ENCODE measurements around the gene TOR2A.
A peak's percentile ranks its signal among the peaks of the same experiment; 100 is the strongest.

Gene TOR2A

DNA sequence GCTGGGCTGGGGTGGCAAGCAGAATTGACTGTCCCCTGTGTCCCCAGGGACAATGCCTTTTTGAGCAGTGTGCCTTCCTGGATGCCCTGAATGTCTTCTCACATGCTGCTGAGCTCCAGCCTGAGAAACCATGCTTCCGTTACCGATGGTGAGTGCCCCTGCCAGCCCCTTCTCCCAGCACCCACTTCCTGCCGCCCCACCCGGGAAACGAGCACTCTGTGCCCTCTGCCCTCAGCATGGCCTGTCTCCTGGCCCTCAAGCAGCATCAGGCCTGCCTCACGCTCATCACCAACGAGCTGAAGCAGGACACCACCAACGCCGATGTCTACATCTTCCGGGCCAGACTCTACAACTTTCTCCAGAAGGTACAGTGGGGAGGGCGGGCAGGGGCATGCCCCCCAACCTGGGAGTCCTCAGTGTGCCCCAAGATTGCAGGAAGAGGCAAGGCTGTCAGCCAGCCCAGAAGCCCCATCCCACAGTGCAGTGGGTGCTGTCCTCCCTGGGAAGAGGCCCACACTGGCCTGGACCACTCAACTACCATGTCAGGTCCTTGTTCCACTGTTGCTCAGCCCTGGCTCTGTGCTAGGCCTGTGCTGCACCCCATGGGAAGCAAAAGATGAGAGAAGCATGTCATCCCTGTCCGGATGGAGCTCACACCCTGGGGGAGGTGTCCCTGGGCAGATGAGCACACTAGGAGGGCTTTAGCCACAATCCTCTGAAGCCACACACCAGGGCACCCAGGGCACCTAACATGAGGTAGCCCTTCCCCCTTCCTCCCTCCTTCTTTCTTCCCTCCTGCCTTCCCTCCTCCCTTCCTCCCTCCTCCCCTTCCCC, 14.8 kb downstream of the TOR2A start:
- no peak for DNase-seq (ENCODE audit: low read depth in 2 of 2)

DNA sequence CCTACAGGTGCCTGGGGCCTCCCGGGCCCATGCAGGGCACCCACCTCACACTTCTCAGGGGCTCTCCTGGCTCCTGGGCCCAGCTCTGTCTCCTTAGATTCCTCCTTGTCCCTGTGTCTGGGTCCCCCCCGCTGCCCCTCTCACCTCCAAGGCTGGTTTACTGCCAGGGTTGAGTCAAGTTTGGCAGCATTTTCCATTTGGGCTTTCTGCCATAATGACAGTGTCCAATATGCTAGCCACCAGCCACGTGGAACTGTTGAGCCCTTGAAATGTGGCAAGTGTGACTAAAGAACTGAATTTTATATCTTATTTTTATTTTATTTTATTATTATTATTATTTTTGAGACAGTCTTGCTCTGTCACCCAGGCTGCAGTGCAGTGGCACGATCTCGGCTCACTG, 17.3 kb downstream of the TOR2A start:
- DNase-seq (ENCODE audit: low read depth in 2 of 2): no peak

DNA sequence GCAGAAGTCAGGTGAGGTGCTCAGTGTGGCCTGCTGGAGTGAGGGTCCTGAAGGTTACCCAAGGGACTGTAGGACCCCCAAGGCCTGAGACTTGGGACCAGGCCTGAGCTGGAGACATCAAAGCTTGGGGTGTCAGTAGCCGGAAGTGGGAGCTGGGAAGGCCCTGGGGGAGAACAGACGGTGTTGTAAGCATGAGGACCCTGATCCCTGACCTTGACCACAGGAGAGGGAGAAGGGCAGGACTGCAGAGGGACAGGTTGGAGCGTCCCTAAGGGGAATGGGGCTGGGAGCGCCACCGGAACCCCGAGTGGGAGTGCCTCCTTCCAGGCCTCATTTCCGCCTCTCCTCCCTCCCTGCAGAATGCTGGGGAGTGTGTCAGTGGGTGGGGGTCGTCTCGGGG, 18.7 kb downstream of the TOR2A start:
- no peak for DNase-seq (ENCODE audit: low read depth in 2 of 2)

DNA sequence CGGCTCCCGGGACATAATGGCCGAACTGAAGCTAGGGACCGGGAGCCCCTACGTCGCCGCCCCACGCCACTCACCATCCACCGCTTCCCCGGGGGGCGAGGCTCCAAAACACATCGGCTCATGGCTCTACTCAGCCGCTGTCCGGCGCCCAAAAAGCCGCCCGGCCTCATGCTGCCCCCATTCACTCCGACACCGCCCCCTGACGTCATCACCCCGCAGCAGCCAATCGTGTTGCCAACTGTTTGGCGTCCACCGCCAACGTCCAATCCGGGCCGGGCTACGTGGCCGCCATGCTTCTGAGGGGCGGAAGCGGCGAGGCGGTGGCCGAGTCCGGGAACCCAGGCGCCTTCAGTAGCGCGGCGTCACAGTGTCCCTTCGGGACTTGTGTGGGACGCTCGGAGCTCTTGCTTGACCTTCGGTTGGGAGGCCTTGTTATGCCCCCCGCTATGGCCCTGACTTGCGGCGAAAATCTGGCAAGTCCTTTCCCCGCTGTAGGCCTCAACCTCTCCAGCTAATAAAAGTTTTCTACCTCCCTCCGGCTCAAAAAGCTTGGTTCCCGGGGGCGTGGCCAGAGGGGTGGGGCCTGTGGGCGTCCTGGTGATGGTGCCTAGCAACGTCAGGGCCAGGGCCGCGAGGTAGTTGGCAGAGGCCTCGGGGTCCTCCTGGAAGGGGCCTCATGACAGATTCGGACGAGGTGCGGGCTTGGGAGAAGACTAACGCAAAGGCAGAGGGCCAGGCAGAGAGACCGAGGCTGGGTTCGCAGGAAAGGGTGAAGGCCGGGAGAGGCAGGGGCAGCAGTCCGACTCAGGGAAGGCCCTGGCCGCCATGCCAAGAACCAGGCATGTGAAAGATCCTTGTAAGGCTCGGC, 19.4 kb downstream of the TOR2A start, which contains the start of the genes PTRH1 and TTC16:
PTRH1 (minus strand) TSS at position 194 of the 868 bp plus-strand sequence; CDS start at position 170, 24 bp downstream.
TTC16 (plus strand) TSS at position 610 of the 868 bp plus-strand sequence; CDS start at position 677, 67 bp downstream.
- DNase-seq (ENCODE audit: low read depth in 2 of 2): peak; percentile 85 to 88

DNA sequence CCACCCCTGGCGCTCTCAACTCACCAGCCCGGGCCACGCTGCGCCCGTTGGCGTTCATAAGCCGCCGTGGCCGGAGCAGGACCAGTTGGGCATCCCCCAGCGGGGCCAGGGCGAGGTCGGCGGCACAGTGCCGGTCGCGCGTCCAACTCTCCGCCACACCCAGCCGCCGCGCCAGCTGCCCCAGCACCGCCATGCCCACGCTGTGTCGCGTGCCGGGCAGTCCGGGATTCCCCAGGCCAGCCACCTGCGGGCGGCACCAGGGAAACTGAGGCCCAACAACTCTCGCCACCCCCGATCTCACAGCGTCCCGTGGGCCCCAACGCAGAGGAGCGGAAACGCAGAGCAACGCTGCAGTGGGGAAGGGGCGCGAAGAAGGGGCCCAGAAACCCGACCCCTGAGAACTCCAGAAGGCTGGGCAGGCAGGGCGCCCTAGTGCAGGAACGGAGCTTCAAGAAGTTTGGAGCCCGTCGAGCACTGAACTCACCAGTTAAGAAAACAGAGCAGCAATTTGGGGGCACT, 20.1 kb downstream of the TOR2A start:
- DNase-seq (ENCODE audit: low read depth in 2 of 2): no peak

DNA sequence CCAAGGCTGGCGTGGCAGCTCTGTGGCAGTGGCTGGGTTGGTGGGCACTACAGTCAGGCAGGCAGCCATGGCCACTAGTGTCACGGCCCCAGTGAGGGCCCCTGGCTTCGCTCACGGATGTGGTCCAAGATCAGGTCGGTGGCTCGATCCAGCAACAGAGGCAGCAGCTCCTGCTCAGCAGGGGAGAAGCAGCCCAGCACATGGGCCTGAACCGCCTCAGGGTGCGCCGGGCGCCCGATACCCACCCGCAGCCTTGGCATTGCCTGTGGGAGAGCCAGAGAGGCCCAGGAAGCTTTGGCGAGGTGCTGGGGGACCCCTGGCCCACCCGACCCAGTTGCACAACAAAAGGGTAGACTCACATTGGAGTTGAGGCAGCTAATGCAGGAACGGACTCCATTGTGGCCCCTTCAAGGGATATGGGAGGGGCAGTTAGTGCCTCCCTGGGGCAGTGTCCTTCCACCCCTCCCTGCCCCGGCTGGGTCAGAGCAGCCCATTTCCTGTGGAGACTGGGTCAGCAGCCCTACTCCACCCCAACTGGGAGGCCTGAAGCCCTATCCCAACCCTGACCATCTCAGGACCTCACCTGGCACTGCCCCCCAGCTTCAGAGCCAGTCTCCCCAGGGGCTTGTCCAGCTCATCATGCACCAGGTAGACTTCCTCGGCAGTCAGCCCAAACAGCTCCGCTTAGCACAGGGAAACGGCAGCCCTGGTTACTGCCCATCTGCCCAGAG, 20.9 kb downstream of the TOR2A start:
- no peak for DNase-seq (ENCODE audit: low read depth in 2 of 2)

DNA sequence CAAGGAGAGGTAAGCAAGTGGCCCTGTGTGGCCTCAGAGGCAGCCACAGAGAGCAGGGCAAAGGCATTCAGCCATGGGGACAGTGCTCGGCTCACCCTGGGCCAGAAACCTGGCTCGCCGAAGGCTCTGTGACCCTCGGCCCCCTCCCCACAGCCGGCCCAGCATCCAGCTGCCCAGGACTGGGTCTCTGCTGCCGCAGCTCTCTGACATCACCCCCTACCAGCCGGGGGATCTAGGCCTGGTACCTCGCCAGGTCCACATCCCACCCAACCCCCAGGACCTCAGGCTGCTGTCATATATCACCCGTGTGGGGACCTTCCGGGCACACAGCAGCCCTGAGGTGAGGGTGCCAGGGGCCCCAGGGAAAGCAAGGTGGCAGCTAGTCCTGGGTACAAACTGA, 22.2 kb downstream of the TOR2A start:
- no peak for DNase-seq (ENCODE audit: low read depth in 2 of 2)

DNA sequence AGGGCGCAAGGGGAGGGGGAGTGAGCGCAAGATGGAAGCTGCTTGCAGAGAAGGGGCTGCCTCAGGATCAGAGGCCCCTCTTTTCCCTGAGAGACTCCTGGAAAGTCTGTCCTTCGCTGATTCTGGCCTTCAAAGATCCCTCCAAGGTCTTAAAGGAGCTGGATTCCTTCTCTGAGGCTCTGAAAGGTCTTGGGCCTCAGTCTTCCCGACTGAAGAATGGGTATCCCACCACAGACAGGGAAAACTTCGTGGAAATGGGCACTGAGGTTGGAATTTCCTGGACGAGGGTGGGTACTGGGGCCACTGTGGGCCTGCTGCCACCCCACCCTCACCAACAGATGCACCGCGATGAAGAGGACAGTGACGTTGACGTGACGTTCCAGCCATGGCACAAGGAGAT, 22.7 kb downstream of the TOR2A start:
- DNase-seq (ENCODE audit: low read depth in 2 of 2): no peak

DNA sequence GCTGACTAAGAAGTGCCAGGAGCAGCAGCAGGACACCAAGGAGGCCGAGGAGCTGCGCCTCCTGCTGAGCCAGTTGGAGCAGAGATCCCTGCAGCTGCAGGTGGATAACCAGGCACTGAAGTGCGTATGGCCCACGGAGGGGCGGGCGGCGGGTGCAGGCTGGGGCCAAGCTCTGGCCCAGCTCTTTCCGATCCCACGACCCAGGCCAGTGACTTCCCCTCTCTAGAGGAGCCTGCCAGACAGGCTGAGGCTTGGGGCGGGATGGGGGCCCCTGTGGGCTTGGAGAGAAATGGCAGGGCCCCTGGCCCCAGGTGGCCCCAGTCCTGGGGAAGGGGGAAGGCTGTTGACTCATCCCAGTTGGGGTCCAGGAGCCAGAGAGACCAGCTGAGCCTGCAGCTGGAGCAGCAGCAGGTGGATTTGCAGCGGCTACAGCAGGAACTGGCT, 23.2 kb downstream of the TOR2A start:
- no peak for DNase-seq (ENCODE audit: low read depth in 2 of 2)

DNA sequence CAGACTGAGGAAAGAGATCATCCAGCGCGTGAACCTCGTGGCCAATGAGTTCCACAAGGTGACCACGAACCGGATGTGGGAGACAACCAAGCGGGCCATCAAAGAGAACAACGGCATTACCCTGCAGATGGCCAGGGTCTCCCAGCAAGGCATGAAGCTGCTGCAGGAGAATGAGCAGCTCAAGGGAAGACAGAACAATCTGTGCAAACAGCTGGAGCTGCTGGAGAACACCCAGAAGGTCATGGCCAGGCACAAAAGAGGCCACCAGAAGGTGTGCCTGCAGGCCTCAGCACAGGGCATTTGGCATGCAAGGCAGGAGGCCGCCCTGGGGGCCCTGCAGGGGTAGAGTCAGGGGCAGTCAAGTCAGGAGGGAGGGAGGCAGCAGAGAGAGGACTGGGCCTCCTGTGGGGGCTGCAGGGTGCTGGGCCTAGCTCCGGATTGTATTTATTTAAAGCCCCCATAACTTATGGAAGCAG, 23.8 kb downstream of the TOR2A start:
- no peak for DNase-seq (ENCODE audit: low read depth in 2 of 2)

DNA sequence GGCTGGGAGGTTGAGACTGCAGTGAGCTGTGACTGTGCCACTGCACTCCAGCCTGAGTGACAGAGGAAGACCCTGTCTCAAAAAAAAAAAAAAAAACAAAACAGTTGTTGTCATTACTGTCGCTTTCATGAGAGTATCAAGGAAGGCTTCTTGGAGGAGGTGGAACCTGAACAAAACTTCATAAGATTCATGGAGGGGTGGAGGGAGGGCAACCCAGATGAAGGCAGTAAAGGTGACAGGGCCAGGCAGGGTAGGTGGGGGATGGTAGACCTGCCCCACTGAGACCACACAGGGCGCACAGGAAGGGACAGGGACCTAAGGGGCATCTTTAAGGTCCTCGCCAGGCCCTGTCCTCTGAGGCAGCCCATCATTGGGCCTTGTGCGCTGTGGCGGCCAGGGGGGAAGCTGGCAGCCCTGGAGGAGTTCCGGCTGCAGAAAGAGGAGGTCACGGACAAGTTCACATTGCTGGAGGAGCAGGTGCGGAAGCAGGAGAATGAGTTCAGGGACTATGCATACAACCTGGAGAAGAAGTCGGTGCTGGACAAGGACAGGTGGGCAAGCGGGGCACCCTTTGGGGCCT, 24.8 kb downstream of the TOR2A start:
- DNase-seq (ENCODE audit: low read depth in 2 of 2): no peak

DNA sequence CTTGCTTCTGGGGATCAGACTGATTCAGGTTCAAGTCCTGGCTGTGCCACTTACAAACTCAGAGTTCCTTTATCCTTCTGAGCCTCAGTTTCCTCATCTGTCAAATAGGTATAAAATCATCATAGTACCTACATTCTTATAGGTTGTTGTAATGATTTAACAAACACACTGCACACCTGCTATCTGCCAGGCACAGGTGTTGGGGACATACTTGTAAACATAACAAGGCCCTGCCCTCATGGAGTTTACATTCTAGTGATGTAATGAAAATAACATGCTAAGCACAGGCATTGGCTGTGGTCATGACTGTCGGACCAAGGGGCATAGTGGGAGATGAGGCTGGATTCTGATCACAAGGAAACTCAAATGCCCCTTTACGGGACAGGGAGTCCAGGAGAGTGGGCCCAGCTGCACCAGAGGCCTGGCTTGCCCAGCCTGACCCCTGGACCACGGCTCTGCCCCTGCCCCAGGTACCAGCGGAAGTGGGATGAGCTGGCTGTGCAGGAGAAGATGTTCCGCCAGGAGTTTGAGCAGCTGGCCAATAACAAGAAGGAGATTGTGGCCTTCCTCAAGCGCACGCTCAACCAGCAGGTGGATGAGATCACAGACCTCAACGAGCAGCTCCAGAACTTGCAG, 26.0 kb downstream of the TOR2A start:
- DNase-seq (ENCODE audit: low read depth in 2 of 2): no peak

DNA sequence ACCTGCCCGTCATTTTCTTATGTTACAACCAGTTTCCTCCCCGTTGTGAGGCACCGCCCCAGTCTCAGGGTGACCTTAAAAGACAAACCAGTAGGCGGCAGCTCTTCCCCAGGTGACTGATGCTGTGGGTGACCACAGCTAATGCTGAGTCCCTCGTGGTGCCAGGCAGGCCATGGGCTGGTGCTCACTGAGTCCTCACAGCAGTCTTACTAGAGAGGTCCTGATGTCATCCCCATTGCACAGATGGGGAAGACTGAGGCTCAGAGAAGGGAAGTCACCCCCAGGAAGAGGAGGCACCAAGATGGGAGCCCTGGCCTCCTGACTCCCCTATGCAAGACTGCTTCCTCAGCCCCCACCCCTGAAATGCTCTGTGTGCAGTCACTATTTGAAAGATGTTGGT, 27.3 kb downstream of the TOR2A start:
- DNase-seq (ENCODE audit: low read depth in 2 of 2): no peak

DNA sequence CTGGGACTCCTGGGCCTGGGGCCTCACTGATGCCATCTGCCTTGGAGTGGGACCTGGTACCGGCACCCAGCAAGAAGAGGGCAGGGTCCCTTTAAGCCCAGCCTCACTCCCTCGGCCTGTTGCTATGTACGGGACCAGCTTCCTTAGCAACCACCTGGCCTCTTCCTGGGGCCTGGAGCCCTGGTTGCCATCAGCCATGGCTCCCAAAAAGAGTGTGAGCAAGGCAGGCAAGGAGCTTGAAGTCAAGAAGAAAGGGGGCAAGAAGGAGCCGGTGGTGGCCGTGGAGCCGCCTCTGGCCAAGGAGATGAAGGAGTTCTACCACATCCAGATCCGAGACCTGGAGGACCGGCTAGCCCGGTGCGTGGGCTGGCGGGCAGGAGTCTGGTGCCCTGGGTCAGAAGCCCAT, 28.3 kb downstream of the TOR2A start, which contains the start of gene CFAP157:
CFAP157 (plus strand) TSS at position 153 of the 406 bp plus-strand sequence; CDS start at position 197, 44 bp downstream.
- no peak for DNase-seq (ENCODE audit: low read depth in 2 of 2)

DNA sequence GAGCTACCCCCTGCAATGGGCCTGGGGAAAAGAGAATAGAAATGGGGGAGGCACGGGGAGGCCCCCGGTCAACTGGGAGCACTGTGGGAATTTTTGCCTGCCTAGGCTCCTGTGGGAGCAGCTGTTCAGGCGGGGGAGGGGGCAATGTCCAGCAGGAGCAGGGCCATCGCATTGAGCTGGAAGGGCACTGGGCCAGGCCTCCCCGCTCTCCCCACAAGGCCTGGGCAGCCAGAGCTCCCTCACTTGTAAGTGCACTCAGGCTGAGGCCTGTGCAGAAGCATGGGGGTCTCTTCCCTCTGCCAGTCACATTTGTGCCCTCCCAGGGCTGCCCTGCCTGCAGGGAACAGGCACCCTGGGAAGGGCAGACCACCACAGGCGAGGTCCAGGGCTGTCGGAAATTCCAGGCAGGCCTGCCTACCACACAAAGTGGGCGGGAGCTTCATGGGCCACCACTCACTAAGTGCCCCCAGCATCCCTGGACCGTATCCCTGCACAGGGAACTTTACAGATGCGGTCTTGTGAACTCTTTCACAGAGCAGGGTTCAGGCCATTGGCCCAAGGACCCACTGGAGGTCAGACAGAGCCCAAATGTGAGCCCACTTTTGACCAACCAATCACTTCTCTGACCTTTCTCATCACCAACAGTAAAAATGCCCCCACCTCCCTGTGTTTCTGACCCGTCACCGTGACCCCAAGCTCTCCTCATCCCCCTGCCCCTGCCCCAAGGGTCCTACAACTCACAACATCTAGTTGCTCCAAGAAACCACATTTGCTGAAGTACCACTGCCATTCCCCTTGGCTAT, 29.3 kb downstream of the TOR2A start:
- DNase-seq (ENCODE audit: low read depth in 2 of 2): no peak

DNA sequence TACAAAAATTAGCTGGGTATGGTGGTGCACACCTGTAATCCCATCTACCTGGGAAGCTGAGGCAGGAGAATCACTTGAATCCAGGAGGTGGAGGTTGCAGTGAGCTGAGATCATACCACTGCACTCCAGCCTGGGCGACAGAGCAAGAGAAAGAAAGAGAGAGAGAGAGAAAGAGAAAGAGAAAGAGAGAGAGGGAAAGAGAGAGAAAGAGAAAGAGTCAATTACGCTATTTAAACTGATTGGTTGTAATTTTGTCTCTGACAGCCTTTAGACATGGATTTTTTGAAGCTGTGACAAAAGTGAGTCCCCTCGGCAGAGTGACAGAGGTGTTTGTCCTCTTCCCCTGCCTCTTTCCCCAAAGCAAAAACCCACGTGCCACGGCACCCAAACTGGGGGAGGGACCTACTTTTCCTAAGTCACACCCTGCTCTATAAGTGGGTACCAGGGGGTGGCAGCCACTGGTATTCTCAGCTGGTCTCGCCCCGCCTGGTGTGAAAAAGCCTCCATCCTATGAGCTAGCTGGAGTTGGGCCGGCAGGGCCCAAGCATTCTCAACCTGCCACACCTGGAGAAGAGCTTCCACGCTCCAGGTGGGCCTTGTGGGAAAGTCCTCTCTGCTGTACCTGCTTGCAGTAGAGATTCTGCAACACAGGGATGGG, 31.7 kb downstream of the TOR2A start:
- DNase-seq (ENCODE audit: low read depth in 2 of 2): no peak

DNA sequence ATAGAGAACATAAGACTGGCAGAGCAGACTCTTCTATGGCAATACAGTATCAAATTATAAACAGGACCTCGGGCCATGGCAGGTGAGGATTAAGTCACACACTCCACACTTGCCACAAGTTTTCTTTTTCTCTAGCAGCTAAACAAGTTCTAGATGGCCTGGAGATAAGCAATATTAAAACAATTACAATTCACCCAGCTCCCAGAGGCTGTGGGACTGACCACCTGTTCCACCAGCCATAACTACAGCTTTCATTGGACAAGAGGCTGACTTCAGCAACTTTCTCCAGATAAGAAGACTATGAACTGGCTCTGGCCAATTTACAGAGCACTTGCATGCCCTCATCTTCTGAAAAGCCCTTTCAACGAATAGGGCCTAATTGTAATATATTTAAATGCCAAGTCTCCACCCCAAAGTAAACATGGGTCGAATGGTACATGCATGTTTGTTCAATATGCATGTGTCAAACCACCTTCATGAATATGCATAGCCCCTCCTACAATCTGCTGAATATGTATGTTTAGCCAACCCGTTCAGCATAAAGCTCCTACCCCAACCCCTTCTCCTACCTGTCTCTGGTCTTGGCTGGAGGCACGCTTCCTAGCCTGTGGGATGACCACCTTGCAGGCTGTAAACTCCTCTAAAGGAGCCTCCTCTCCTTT, 34.4 kb downstream of the TOR2A start:
- no peak for DNase-seq (ENCODE audit: low read depth in 2 of 2)

DNA sequence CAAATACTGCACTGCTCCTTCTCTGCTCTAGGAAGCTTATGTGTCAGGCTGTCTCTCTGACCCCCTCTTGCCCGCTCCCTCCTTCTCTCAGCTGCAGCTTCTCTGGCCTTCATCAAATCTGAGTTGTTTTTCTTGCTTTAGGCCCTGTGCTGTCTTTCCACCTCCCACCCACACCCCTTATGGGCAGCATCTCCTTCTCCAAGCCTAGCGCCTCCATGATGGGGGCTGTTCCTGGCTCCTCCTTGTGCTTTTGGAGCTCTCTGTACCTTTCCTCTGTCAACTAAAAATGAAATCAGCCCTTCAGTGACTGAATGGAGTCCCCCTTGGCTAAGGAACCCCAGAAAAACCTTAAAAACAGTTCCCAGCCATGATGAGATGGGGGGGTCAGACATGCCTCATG, 35.0 kb downstream of the TOR2A start:
- no peak for DNase-seq (ENCODE audit: low read depth in 2 of 2)
